Bronchial epithelial cell (primary cell): Measurements from ENCODE around the gene HDAC6. TPM values are rescaled to one million over a fixed set of nuclear protein-coding genes. Genes with fewer than 3 reads are reported as not detected.
A peak's percentile ranks its signal among the peaks of the same experiment; 100 is the strongest.

ENCODE experiments used
- DNase-seq: peaks from one replicate; pipeline ENCODE4 v3.0.0-alpha.2; 2010; ENCODE audit warnings: low read depth
- FAIRE-seq: peaks from 2 replicates; lab custom pipeline; 2011; peaks lifted over from hg19 to GRCh38; lab: Jason Lieb, UNC
- H3K27me3 ChIP-seq: 2 replicates; pipeline ENCODE4 v1.5.1; 2011; ENCODE audit warnings: low read length; ENCODE audit not compliant: control insufficient read depth, insufficient read depth
- H3K36me3 ChIP-seq: 2 replicates; pipeline ENCODE4 v1.5.1; 2011; ENCODE audit warnings: low read length; ENCODE audit not compliant: control insufficient read depth, insufficient read depth
- H3K4me3 ChIP-seq: 2 replicates; pipeline ENCODE4 v1.5.1; 2011; ENCODE audit warnings: mild to moderate bottlenecking, low read depth, low read length, control low read depth
- CTCF ChIP-seq: IDR thresholded peaks from 2 replicates; pipeline ENCODE4 v1.5.1; 2011; ENCODE audit warnings: mild to moderate bottlenecking, moderate library complexity, low read length, control low read depth, inconsistent platforms; ENCODE audit not compliant: insufficient read depth, severe bottlenecking
- total RNA-seq: library from RNA; depleted of rRNA; stranded (reverse); fragments of >200 nt; gene quantifications from 2 replicates; pipeline ENCODE4 v1.2.1, GENCODE V29; 2014

HDAC6 gene
- total RNA-seq, result 33.2 and 36.2 TPM in 2 replicates

DNA sequence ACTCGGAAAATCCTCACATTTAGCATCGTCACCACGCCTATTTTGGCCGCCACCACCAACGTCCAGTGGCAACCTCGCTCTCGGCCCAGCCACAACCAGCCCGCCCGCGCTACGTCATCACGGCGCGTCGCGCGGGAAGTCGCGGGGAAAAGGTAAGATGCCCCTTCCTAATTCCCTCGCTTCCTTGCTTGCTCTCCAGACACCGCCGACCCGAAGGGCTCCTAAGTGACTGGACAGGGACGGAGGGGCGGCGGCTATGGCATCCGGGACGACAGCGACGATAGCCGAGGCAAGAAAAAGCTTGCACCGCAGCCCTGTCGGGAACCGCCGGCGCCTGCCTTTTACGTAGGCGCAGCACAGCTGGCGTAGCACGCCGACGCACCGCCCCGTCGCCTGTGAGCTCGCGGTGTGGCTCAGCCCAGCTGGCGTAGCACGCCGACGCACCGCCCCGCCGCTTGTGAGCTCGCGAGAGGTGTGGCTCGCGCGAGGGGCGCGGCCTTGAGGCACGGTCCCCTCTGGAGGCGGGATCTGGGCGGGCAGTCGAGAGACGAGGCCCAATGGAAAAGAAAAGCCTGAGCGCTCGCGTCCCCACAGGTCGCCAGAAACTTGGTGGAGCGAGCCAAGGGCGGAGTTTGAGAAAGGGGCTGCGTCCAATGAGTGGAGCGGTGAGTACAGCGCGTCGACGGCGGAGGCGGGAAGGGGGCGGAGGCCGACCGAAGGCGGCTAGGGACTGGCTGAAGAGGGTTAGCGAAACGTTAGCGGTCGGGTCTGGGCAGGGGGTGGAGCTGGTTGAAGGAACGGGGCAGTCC is at the start of gene HDAC6:
HDAC6 (plus strand) TSS at position 788 of the 809 bp plus-strand sequence. CDS start 626 bp downstream, outside the sequence.
- H3K27me3 ChIP-seq, result no peaks in the 10 kb centered on the region
- no peak for FAIRE-seq
- no peak for TF ChIP-seq CTCF
- peaks cover 3% of the 10 kb centered on the region for H3K36me3 ChIP-seq
- peak; percentile 94 for DNase-seq
- H3K4me3 ChIP-seq, result peak within 1 kb of the TSS; percentile 67

DNA sequence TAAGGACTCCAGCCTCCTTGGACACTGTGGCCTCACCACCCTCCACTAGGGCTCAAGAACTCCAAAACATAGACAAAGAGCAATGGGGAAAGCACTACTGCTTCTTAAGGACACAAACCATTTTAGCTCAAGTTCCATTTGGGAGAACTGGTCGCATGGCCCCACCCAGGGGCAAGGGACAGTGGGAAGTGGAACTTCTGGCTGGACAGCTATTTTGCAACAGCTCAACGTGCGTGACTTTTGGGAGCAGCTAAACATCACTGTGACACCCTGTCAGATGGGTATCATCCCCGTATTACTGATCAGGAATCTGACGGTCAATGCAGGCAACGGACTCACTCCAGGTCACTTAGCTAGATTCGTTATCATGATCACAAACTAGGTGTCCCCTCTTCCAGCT is 49.4 kb upstream of the HDAC6 start:
- H3K27me3 ChIP-seq, result no peaks in the 10 kb centered on the region
- H3K36me3 ChIP-seq, result no peaks in the 10 kb centered on the region
- FAIRE-seq, result no peak
- no peak for TF ChIP-seq CTCF
- no peak overlapping the region for H3K4me3 ChIP-seq
- DNase-seq, result no peak

- TF ChIP-seq CTCF, result no peak
- H3K4me3 ChIP-seq, result no peak overlapping the region
- FAIRE-seq, result no peak
- H3K27me3 ChIP-seq, result no peaks in the 10 kb centered on the region
- DNase-seq, result no peak
- no peaks in the 10 kb centered on the region for H3K36me3 ChIP-seq
These were observed 48.1 kb upstream of the HDAC6 start for GRCh38 chrX:48753708-48754228.

GRCh38 chrX:48754238-48754637 is 47.6 kb upstream of the HDAC6 start:
- Histone ChIP-seq H3K4me3 (no peak overlapping the region), H3K27me3 (no peaks in the 10 kb centered on the region), H3K36me3 (no peaks in the 10 kb centered on the region)
- DNase-seq, result no peak
- no peak for FAIRE-seq
- TF ChIP-seq CTCF, result no peak

DNA sequence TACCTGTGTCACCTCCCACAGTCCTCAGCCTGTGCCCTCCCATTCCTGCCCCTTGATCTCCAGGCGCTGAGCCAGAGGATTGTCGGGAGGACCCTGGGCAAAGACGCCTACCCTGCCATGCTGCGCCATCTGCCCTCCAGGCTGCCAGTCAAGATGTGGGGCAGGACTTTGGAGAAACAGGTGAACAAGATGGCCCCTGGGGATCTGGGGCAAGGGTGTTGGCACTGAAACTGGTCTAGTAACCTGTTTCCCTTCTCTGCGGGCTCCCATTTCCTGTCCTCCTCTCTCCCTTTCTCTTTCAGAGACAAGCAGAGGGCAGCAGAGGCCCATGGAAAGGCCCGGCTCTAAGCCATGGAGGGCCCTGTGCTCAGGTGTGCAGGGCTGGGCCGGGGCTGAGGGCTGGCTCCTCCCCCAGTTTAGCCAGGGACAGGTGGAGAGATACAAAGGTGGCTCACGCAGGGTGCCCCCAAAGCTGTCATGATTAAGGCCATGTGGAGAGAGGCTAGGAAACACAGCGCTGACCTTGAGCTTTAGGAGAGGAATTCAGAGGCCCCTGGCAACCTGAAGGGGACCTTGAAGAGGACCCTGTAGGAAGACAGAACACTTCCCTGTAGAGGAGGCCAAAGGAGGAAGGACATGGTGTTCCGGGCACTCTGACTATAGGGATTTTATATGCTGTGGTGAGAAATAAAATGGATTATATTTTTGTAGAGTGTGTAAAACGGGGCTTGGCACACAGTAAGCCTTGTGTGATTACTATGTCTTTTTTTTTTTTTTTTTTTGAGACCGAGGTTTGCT is 40.0 kb upstream of the HDAC6 start, which contains the start of gene GLOD5:
GLOD5 (plus strand) TSS at position 74 of the 798 bp plus-strand sequence; CDS start at position 118, 44 bp downstream.
- no peaks in the 10 kb centered on the region for H3K27me3 ChIP-seq
- peak; percentile 64 for TF ChIP-seq CTCF
- FAIRE-seq, result peak; percentile 79
- no peak within 1 kb of the TSS for H3K4me3 ChIP-seq
- H3K36me3 ChIP-seq, result no peaks in the 10 kb centered on the region
- peak; percentile 62 for DNase-seq
